Urinary bladder (tissue), 4 donors: ENCODE data around the gene ACSL5. TPM values are rescaled to one million over a fixed set of nuclear protein-coding genes. Genes with fewer than 3 reads are reported as not detected.

Experiments
- DNase-seq: peaks from one replicate; pipeline ENCODE4 v3.0.0-alpha.2; 2015; ENCODE audit errors: extremely low spot score
- H3K27ac ChIP-seq: one replicate; pipeline ENCODE4 v1.5.1; 2013; ENCODE audit warnings: low read depth, mild to moderate bottlenecking, moderate library complexity
- H3K36me3 ChIP-seq: one replicate; pipeline ENCODE4 v1.6.1; 2013; ENCODE audit warnings: mild to moderate bottlenecking, moderate library complexity; ENCODE audit not compliant: insufficient read depth
- H3K4me1 ChIP-seq: one replicate; pipeline ENCODE4 v1.6.1; 2013; ENCODE audit warnings: mild to moderate bottlenecking, moderate library complexity; ENCODE audit not compliant: insufficient read depth
- H3K4me3 ChIP-seq: one replicate; pipeline ENCODE4 v1.5.1; 2013; ENCODE audit warnings: low read depth, low read length
- WGBS: extraction: QIAGEN DNeasy Blood & Tissue Kit; methylation state at CpG from one replicate; pipeline ENCODE4 v1.1.7; 2013; 5-methylcytosine and 5-hydroxymethylcytosine counted together
- polyA plus RNA-seq: library from polyadenylated mRNA; stranded (reverse); fragments of 200-250 nt; gene quantifications from one replicate; pipeline ENCODE4 v1.2.3, GENCODE V29; 2013
- total RNA-seq: library from RNA; depleted of rRNA; stranded (reverse); fragments of >200 nt; gene quantifications from one replicate; pipeline ENCODE4 v1.2.3, GENCODE V29; 2014
- donor health status: healthy with polysubstance abuse.
- donor health status: healthy.

The ACSL5 gene
- total and polyA plus RNA-seq, 2 donors: 20.2 to 38.8 TPM

- DNase-seq: no peak
- Histone ChIP-seq H3K4me1 (no peaks in the 10 kb centered on the region), H3K36me3 (no peaks in the 10 kb centered on the region), H3K4me3 (no peak overlapping the region), H3K27ac (no peak overlapping the region)
- WGBS: 49% methylated on average over 5 of the region's 5 CpGs
Measured at GRCh38 chr10:112343056-112343806, 30.7 kb upstream of the ACSL5 start.

- H3K4me3 ChIP-seq: no peak overlapping the region
- H3K36me3 ChIP-seq: no peaks in the 10 kb centered on the region
- no peak for DNase-seq
- H3K27ac ChIP-seq: no peak overlapping the region
- WGBS: 77% methylated on average over 6 of the region's 6 CpGs
- no peaks in the 10 kb centered on the region for H3K4me1 ChIP-seq
Measured at GRCh38 chr10:112344261-112344660, 29.7 kb upstream of the ACSL5 start.

GRCh38 chr10:112345202-112345601 is 28.7 kb upstream of the ACSL5 start:
- no peak overlapping the region for H3K4me3 ChIP-seq
- 56% methylated on average over 3 of the region's 3 CpGs for WGBS
- no peak for DNase-seq

GRCh38 chr10:112345743-112346142 is 28.2 kb upstream of the ACSL5 start:
- no peak for DNase-seq
- WGBS: 92% methylated on average over 9 of the region's 9 CpGs
- Histone ChIP-seq H3K4me3 (no peak overlapping the region), H3K36me3 (no peaks in the 10 kb centered on the region), H3K27ac (no peak overlapping the region), H3K4me1 (no peaks in the 10 kb centered on the region)

More at GRCh38 chr10:112345202-112345601, 28.7 kb upstream of the ACSL5 start:
- no peaks in the 10 kb centered on the region for H3K4me1 ChIP-seq
- no peaks in the 10 kb centered on the region for H3K36me3 ChIP-seq
- no peak overlapping the region for H3K27ac ChIP-seq

- no peaks in the 10 kb centered on the region for H3K36me3 ChIP-seq
- H3K27ac ChIP-seq: no peak overlapping the region
- H3K4me3 ChIP-seq: no peak overlapping the region
- no peak for DNase-seq
- 90% methylated on average over 5 of the region's 5 CpGs for WGBS
- no peaks in the 10 kb centered on the region for H3K4me1 ChIP-seq
Measured at GRCh38 chr10:112346774-112347173, 27.1 kb upstream of the ACSL5 start.

GRCh38 chr10:112347709-112348671 is 25.9 kb upstream of the ACSL5 start:
- no peak for DNase-seq
- H3K36me3 ChIP-seq: no peaks in the 10 kb centered on the region
- whole genome bisulfite sequencing: 79% methylated on average over 12 of the region's 12 CpGs
- H3K27ac ChIP-seq: no peak overlapping the region
- no peaks in the 10 kb centered on the region for H3K4me1 ChIP-seq
- H3K4me3 ChIP-seq: no peak overlapping the region

GRCh38 chr10:112348759-112349158 is 25.2 kb upstream of the ACSL5 start:
- no peak for DNase-seq
- Histone ChIP-seq H3K36me3 (no peaks in the 10 kb centered on the region), H3K4me1 (no peaks in the 10 kb centered on the region), H3K4me3 (no peak overlapping the region), H3K27ac (no peak overlapping the region)
- WGBS: 74% methylated on average over 1 of the region's 1 CpG

GRCh38 chr10:112349521-112350085 is 24.3 kb upstream of the ACSL5 start:
- no peak for DNase-seq
- WGBS: 94% methylated on average over 46 of the region's 46 CpGs
- Histone ChIP-seq H3K4me1 (no peaks in the 10 kb centered on the region), H3K4me3 (no peak overlapping the region), H3K27ac (no peak overlapping the region), H3K36me3 (no peaks in the 10 kb centered on the region)

GRCh38 chr10:112351146-112351545 is 22.8 kb upstream of the ACSL5 start:
- Histone ChIP-seq H3K36me3 (no peaks in the 10 kb centered on the region), H3K4me1 (no peaks in the 10 kb centered on the region), H3K27ac (no peak overlapping the region), H3K4me3 (no peak overlapping the region)
- no peak for DNase-seq
- WGBS: 92% methylated on average over 8 of the region's 8 CpGs

- DNase-seq: no peak
- 76% methylated on average over 3 of the region's 3 CpGs for WGBS
- H3K27ac ChIP-seq: no peak overlapping the region
- H3K4me1 ChIP-seq: no peaks in the 10 kb centered on the region
- H3K36me3 ChIP-seq: no peaks in the 10 kb centered on the region
- H3K4me3 ChIP-seq: no peak overlapping the region
Measured at GRCh38 chr10:112352044-112352443, 21.9 kb upstream of the ACSL5 start.

- no peak for DNase-seq
- no peaks in the 10 kb centered on the region for H3K36me3 ChIP-seq
- no peak overlapping the region for H3K27ac ChIP-seq
- no peaks in the 10 kb centered on the region for H3K4me1 ChIP-seq
- no peak overlapping the region for H3K4me3 ChIP-seq
Measured at GRCh38 chr10:112353046-112353445, 20.9 kb upstream of the ACSL5 start.

- Histone ChIP-seq H3K4me3 (no peak overlapping the region), H3K27ac (no peak overlapping the region), H3K4me1 (no peaks in the 10 kb centered on the region), H3K36me3 (no peaks in the 10 kb centered on the region)
- WGBS: 77% methylated on average over 5 of the region's 5 CpGs
- no peak for DNase-seq
Measured at GRCh38 chr10:112356686-112357085, 17.2 kb upstream of the ACSL5 start.

- Histone ChIP-seq H3K27ac (peak overlapping the region; percentile 14), H3K4me3 (no peak overlapping the region), H3K36me3 (no peaks in the 10 kb centered on the region), H3K4me1 (no peaks in the 10 kb centered on the region)
- 56% methylated on average over 8 of the region's 8 CpGs for WGBS
- no peak for DNase-seq
Measured at GRCh38 chr10:112359606-112360307, 14.2 kb upstream of the ACSL5 start.
